ENCODE data around the gene FBRS. TPM values are rescaled to one million over a fixed set of nuclear protein-coding genes. Genes with fewer than 3 reads are reported as not detected.

Gene FBRS
- total and polyA plus RNA-seq, 8 donors = 19.7 to 185 (median 26.3) TPM

DNA sequence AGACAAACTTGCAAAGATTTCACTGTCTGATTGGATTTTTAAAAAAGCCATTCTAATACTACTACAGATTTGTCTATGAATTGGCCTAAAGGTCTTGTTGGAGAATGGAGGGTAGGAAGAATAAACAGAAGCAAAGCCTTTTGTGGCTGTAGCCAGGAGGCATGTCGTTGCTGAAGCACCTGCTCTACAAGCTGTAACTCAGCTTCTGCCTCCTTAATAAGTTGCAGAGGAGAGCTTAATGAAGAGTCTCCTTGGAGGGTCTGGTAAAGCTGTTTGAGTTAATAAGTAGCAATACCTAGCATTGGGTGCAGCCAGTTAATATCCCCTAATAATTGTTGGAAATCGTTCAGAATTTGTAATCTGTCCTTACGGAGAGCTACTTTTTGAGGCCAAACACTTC, 38.1 kb upstream of the FBRS start:
- no peak for DNase-seq
- WGBS, 5 donors = 43 to 57% (median 55%) methylated on average over 3 of the region's 3 CpGs
- Histone ChIP-seq H3K27ac (no peak overlapping the region), H3K27me3 (peaks cover 0 to 20% (median 0%) of the 10 kb centered on the region in 3 donors), H3K36me3 (no peaks in the 10 kb centered on the region), H3K4me1 (peaks cover 0 to 4% (median 0%) of the 10 kb centered on the region in 4 donors), H3K4me3 (no peak overlapping the region), H3K9me3 (no peaks in the 10 kb centered on the region)
- intact Hi-C loops (cut with DNase I; ENCODE audit: low total_unique reads) = no loop called here
- no peak for TF ChIP-seq POLR2AphosphoS5 (IDR thresholded peaks at IDR 0.05)
- no peak for TF ChIP-seq EP300 (IDR thresholded peaks at IDR 0.05)
- TF ChIP-seq POLR2A (IDR thresholded peaks at IDR 0.05) = no peak
- TF ChIP-seq, protein P1, sequence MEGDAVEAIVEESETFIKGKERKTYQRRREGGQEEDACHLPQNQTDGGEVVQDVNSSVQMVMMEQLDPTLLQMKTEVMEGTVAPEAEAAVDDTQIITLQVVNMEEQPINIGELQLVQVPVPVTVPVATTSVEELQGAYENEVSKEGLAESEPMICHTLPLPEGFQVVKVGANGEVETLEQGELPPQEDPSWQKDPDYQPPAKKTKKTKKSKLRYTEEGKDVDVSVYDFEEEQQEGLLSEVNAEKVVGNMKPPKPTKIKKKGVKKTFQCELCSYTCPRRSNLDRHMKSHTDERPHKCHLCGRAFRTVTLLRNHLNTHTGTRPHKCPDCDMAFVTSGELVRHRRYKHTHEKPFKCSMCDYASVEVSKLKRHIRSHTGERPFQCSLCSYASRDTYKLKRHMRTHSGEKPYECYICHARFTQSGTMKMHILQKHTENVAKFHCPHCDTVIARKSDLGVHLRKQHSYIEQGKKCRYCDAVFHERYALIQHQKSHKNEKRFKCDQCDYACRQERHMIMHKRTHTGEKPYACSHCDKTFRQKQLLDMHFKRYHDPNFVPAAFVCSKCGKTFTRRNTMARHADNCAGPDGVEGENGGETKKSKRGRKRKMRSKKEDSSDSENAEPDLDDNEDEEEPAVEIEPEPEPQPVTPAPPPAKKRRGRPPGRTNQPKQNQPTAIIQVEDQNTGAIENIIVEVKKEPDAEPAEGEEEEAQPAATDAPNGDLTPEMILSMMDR (IDR thresholded peaks at IDR 0.05) = no peak

DNA sequence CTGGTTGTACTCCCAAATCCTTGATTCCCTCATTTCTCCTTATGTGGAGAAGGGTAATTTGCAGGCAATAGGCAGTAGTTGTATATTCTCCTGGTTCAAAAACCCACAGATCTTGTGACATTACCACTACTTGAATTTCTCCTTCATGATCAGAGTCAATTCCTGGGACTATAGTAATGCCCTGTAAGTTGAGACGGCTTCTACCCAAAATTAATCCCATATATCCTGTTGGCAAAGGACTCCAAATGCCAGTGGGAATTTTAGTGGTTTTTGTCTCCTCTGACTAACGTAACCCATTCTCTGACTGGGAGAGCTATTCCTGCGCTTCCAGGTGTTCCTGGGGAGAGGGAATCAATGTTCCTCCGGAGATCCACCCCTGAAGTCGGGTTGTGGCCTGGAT, 36.5 kb upstream of the FBRS start:
- TF ChIP-seq POLR2A (IDR thresholded peaks at IDR 0.05) (no peak), EP300 (IDR thresholded peaks at IDR 0.05) (no peak), POLR2AphosphoS5 (IDR thresholded peaks at IDR 0.05) (no peak)
- TF ChIP-seq, protein P1 (IDR thresholded peaks at IDR 0.05) = no peak
- no peak for DNase-seq
- H3K27me3 ChIP-seq = peaks cover 0 to 20% (median 0%) of the 10 kb centered on the region in 3 donors
- no peaks in the 10 kb centered on the region for H3K36me3 ChIP-seq
- intact Hi-C loops (cut with DNase I; ENCODE audit: low total_unique reads) = no loop called here
- peaks cover 0 to 4% (median 0%) of the 10 kb centered on the region in 4 donors for H3K4me1 ChIP-seq
- 73 to 82% (median 76%) methylated on average over 5 of the region's 5 CpGs for WGBS, 5 donors
- H3K4me3 ChIP-seq = no peak overlapping the region
- no peak overlapping the region for H3K27ac ChIP-seq
- H3K9me3 ChIP-seq = no peaks in the 10 kb centered on the region

DNA sequence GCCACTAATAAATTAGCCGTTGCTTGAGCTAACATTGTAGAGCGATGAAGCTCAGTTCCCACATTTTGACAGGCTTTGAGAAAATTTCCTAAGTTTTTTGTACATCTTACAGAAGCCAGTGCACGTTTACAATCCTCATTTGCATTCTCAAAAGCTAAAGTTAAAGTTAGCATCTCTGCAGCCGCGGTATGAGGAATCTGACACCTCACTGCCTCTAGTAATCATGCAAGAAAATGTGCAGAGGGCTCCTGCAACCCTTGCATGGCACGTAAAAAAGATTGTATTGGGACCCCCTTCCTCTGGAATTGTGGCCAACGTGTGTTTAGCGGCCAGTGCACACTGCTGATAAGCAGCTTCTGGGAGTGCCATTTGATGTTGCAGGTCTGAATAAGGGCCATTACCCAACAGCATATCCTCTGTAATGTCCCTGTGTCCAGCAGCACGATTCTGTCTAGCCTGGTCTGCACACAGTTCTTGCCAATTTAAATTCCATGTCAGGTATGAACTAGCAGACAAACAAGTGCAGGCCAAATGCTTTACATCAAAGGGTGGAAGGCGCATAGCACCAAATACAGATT, 35.7 kb upstream of the FBRS start:
- H3K4me1 ChIP-seq = peaks cover 0 to 4% (median 0%) of the 10 kb centered on the region in 4 donors
- H3K27me3 ChIP-seq = peaks cover 0 to 20% (median 0%) of the 10 kb centered on the region in 3 donors
- TF ChIP-seq POLR2AphosphoS5 (IDR thresholded peaks at IDR 0.05) (no peak), EP300 (IDR thresholded peaks at IDR 0.05) (no peak), POLR2A (IDR thresholded peaks at IDR 0.05) (no peak)
- TF ChIP-seq, protein P1 (IDR thresholded peaks at IDR 0.05) = no peak
- no peaks in the 10 kb centered on the region for H3K9me3 ChIP-seq
- intact Hi-C loops (cut with DNase I; ENCODE audit: low total_unique reads) = no loop called here
- no peak for DNase-seq
- no peaks in the 10 kb centered on the region for H3K36me3 ChIP-seq
- H3K4me3 ChIP-seq = no peak overlapping the region
- 47 to 53% (median 49%) methylated on average over 10 of the region's 10 CpGs for WGBS, 5 donors
- no peak overlapping the region for H3K27ac ChIP-seq

DNA sequence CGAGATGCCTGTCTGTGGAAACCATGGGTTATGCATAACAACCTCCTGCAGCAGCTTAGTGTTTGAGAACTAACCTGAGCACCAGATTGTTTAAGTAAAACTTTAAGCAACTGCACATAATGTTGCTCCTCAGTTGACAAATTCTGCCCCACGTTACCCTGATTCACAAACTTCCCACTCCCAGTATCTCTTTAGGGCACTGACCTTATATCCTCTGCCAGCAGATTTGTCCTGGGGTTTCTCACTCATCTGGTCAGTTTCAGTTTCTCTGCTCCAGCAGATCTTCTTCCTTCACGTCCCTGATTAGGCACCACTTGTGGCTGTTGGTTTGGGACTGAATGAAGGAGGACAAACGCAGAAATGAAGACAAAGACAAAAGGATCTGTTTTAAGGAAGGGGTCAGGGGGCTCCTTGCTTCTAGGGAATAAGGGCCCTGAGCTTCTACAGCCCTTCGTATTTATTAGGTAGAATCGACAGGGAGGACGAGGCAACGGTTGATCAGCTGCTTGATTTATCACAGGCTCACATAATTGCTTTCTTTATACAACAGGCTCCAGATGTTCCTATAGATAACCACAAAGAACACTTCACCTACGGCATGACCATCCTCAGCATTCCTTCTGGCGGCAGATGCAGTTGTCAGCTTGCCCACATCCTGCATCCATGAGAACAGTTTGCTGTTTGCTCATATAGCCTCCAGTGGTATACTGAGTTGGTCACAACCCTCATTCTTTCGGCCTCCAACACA, 34.5 kb upstream of the FBRS start:
- WGBS, 5 donors = 80 to 87% (median 84%) methylated on average over 10 to 11 of the region's 11 CpGs
- peaks cover 0 to 20% (median 0%) of the 10 kb centered on the region in 3 donors for H3K27me3 ChIP-seq
- intact Hi-C loops (cut with DNase I; ENCODE audit: low total_unique reads) = no loop called here
- H3K4me3 ChIP-seq = no peak overlapping the region
- TF ChIP-seq POLR2AphosphoS5 (IDR thresholded peaks at IDR 0.05) = no peak
- no peak for TF ChIP-seq POLR2A (IDR thresholded peaks at IDR 0.05)
- TF ChIP-seq, protein P1 (IDR thresholded peaks at IDR 0.05) = no peak
- TF ChIP-seq EP300 (IDR thresholded peaks at IDR 0.05) = no peak
- no peaks in the 10 kb centered on the region for H3K9me3 ChIP-seq
- H3K4me1 ChIP-seq = peaks cover 0 to 5% (median 2%) of the 10 kb centered on the region in 4 donors
- no peak for DNase-seq
- H3K36me3 ChIP-seq = no peaks in the 10 kb centered on the region
- H3K27ac ChIP-seq = no peak overlapping the region
